HG03521 (cell line): Measurements from ENCODE around the gene PRSS1.
"Not testable (repeated sequence)": the region's sequence is repeated elsewhere in the genome, so short reads cannot be mapped to it uniquely, and the experiment has no call there.

Experiments used
- ATAC-seq: cut with Tn5 transposase; IDR thresholded peaks from one replicate; pipeline ENCODE4 v1.9.1; 2021; ENCODE audit warnings: mild to moderate bottlenecking, moderate library complexity; ENCODE audit not compliant: unreplicated experiment

PRSS1 gene

GRCh38 chr7:142749218-142749993, at the start of gene PRSS1:
Gene PRSS1 (plus strand): TSS chr7:142749472. CDS start chr7:142749485, 13 bp downstream.
- ATAC-seq: no peak

GRCh38 chr7:142700935-142701334, 48.3 kb upstream of the PRSS1 start:
- not testable (repeated sequence) for ATAC-seq

- no peak for ATAC-seq
Measured at GRCh38 chr7:142703655-142704305, 45.5 kb upstream of the PRSS1 start.

- not testable (repeated sequence) for ATAC-seq
Measured at GRCh38 chr7:142708726-142709125, 40.5 kb upstream of the PRSS1 start.

- ATAC-seq: no peak
Measured at GRCh38 chr7:142709921-142710320, 39.4 kb upstream of the PRSS1 start.

- ATAC-seq: no peak
Measured at GRCh38 chr7:142711196-142711595, 38.1 kb upstream of the PRSS1 start.

- ATAC-seq: no peak
Measured at GRCh38 chr7:142711746-142712616, 37.3 kb upstream of the PRSS1 start.

- no peak for ATAC-seq
Measured at GRCh38 chr7:142712617-142712957, 36.7 kb upstream of the PRSS1 start.

GRCh38 chr7:142714375-142714774, 34.9 kb upstream of the PRSS1 start:
- ATAC-seq: no peak

- no peak for ATAC-seq
Measured at GRCh38 chr7:142716596-142716995, 32.7 kb upstream of the PRSS1 start.

- no peak for ATAC-seq
Measured at GRCh38 chr7:142717453-142717852, 31.8 kb upstream of the PRSS1 start.

GRCh38 chr7:142718313-142718712, 31.0 kb upstream of the PRSS1 start:
- no peak for ATAC-seq

- no peak for ATAC-seq
Measured at GRCh38 chr7:142720172-142720773, 29.0 kb upstream of the PRSS1 start.

GRCh38 chr7:142720986-142721385, 28.3 kb upstream of the PRSS1 start:
- ATAC-seq: no peak

GRCh38 chr7:142722248-142722794, 27.0 kb upstream of the PRSS1 start:
- no peak for ATAC-seq

- no peak for ATAC-seq
Measured at GRCh38 chr7:142733271-142733670, 16.0 kb upstream of the PRSS1 start.

GRCh38 chr7:142739923-142740492, 9.3 kb upstream of the PRSS1 start:
- peak; percentile 72 for ATAC-seq

- ATAC-seq: no peak
Measured at GRCh38 chr7:142740786-142741185, 8.5 kb upstream of the PRSS1 start.

GRCh38 chr7:142741932-142742331, 7.3 kb upstream of the PRSS1 start:
- ATAC-seq: not testable (repeated sequence)

GRCh38 chr7:142745091-142745635, 4.1 kb upstream of the PRSS1 start:
- ATAC-seq: no peak
